ENCODE measurements around the gene OR51B4. TPM values are rescaled to one million over a fixed set of nuclear protein-coding genes. Genes with fewer than 3 reads are reported as not detected.
"Not testable (repeated sequence)": the region's sequence is repeated elsewhere in the genome, so short reads cannot be mapped to it uniquely, and the experiment has no call there.

Gene OR51B4
- polyA plus RNA-seq, 1 of the 3 experiments (the other 2 are of a cell fraction), result 0.07 TPM

DNA sequence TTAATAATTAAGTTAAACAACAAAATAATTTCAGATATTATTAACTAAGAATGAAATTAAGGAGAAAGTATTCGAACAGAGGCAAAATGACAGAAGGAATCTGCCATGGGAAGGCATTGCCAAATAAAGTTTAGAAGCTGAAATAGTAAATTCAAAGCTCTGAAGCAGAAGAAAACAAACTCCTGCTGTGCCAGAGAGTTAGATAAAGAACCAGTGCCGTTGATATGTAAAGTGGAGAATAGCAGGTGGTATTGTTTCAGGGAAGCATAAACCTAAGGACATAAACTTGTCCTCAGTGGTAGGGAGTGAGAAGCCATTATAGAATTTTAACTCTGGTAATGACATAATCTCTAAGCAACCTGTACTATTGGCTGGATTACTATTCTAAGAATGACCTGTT, 44.5 kb downstream of the OR51B4 start:
- WGBS (ENCODE audit: low lambda C conversion rate), result 1% methylated on average over 2 of the region's 2 CpGs

DNA sequence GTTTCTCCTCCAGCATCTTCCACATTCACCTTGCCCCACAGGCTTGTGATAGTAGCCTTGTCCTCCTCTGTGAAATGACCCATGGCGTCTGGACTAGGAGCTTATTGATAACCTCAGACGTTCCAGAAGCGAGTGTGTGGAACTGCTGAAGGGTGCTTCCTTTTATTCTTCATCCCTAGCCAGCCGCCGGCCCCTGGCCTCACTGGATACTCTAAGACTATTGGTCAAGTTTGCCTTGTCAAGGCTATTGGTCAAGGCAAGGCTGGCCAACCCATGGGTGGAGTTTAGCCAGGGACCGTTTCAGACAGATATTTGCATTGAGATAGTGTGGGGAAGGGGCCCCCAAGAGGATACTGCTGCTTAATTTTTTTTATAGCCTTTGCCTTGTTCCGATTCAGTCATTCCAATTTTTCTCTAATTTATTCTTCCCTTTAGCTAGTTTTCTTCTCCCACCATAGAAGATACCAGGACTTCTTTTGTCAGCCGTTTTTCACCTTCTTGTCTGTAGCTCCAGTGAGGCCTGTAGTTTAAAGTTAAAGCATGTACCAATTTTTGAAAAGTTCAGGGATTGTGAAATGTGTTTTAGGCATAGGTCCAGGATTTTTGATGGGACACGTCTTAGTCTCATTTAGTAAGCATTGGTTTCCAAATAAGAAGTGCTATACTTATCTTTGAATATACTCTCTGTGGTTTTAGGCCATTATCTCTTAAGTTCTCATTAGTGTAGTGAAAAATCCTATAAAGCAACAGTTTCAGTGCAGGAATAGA, 46.9 kb downstream of the OR51B4 start, which contains the start of gene HBG2:
Gene HBG2 (minus strand): TSS at position 136 of the 768 bp plus-strand sequence. CDS start 53 bp downstream, at position 83.
- POLR2A ChIA-PET; H3K9me2 ChIP-seq; H3K36me3 ChIP-seq (replicated peaks in 1 of 2; ENCODE audit: control insufficient read depth in 1 of 2, insufficient read depth in 2 of 2, low read length in 1 of 2); H3K27ac ChIP-seq (ENCODE audit: low read depth in 2 of 2, low read length in 1 of 2); H3F3A ChIP-seq (replicated peaks; ENCODE audit: insufficient read depth); H3K27me3 ChIP-seq (ENCODE audit: insufficient read depth); H3K9me3 ChIP-seq; DNase-seq; H3K4me2 ChIP-seq; H4K20me1 ChIP-seq (ENCODE audit: insufficient read depth); H3K4me3 ChIP-seq (ENCODE audit: low read depth in 2 of 2, low read length in 1 of 2); H3K4me1 ChIP-seq (ENCODE audit: control insufficient read depth in 1 of 2, insufficient read depth in 2 of 2, low read depth in 1 of 2, low read length in 1 of 2); H2AFZ ChIP-seq (ENCODE audit: low read depth); H3K9ac ChIP-seq; CTCF ChIA-PET; H3K79me2 ChIP-seq (ENCODE audit: insufficient read depth): not testable (repeated sequence)
- 5% methylated on average over 4 of the region's 9 CpGs for WGBS (ENCODE audit: low lambda C conversion rate)

More for the DNA sequence above, 44.5 kb downstream of the OR51B4 start:
- Histone ChIP-seq H3K36me3 (replicated peaks in 1 of 2; ENCODE audit: control insufficient read depth in 1 of 2, insufficient read depth in 2 of 2, low read length in 1 of 2) (no peaks in the 10 kb centered on the region), H4K20me1 (ENCODE audit: insufficient read depth) (no peaks in the 10 kb centered on the region), H3K4me2 (no peak overlapping the region), H3K9ac (no peak overlapping the region), H3K79me2 (ENCODE audit: insufficient read depth) (no peaks in the 10 kb centered on the region), H3F3A (replicated peaks; ENCODE audit: insufficient read depth) (no peaks in the 10 kb centered on the region), H3K4me1 (ENCODE audit: control insufficient read depth in 1 of 2, insufficient read depth in 2 of 2, low read depth in 1 of 2, low read length in 1 of 2) (no peaks in the 10 kb centered on the region), H3K27me3 (ENCODE audit: insufficient read depth) (no peaks in the 10 kb centered on the region; the same call in 1 of the 2 replicates), H2AFZ (ENCODE audit: low read depth) (no peak overlapping the region), H3K9me2 (no peaks in the 10 kb centered on the region), H3K4me3 (ENCODE audit: low read depth in 2 of 2, low read length in 1 of 2) (no peak overlapping the region), H3K9me3 (no peaks in the 10 kb centered on the region), H3K27ac (ENCODE audit: low read depth in 2 of 2, low read length in 1 of 2) (no peak overlapping the region)
- CTCF ChIA-PET, result no interaction called here
- DNase-seq, result no peak
- TF ChIP-seq, protein P1, sequence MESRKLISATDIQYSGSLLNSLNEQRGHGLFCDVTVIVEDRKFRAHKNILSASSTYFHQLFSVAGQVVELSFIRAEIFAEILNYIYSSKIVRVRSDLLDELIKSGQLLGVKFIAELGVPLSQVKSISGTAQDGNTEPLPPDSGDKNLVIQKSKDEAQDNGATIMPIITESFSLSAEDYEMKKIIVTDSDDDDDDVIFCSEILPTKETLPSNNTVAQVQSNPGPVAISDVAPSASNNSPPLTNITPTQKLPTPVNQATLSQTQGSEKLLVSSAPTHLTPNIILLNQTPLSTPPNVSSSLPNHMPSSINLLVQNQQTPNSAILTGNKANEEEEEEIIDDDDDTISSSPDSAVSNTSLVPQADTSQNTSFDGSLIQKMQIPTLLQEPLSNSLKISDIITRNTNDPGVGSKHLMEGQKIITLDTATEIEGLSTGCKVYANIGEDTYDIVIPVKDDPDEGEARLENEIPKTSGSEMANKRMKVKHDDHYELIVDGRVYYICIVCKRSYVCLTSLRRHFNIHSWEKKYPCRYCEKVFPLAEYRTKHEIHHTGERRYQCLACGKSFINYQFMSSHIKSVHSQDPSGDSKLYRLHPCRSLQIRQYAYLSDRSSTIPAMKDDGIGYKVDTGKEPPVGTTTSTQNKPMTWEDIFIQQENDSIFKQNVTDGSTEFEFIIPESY (IDR thresholded peaks at IDR 0.05; ENCODE audit: borderline replicate concordance, low read depth), result no peak
- TF ChIP-seq, protein P2, sequence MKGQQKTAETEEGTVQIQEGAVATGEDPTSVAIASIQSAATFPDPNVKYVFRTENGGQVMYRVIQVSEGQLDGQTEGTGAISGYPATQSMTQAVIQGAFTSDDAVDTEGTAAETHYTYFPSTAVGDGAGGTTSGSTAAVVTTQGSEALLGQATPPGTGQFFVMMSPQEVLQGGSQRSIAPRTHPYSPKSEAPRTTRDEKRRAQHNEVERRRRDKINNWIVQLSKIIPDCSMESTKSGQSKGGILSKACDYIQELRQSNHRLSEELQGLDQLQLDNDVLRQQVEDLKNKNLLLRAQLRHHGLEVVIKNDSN (IDR thresholded peaks at IDR 0.05; ENCODE audit: borderline replicate concordance, low read depth), result no peak
- TF ChIP-seq EZH2phosphoT487 (IDR thresholded peaks at IDR 0.05; ENCODE audit: borderline replicate concordance, low read depth), result no peak
- no peak for TF ChIP-seq GATA2 (CRISPR knock-in tag; IDR thresholded peaks at IDR 0.05)
- no peak for TF ChIP-seq TEAD4 (IDR thresholded peaks at IDR 0.05; ENCODE audit: borderline replicate concordance, insufficient read depth)
- TF ChIP-seq YY1 (IDR thresholded peaks at IDR 0.05; ENCODE audit: low read depth), result no peak
- TF ChIP-seq RCOR1 (IDR thresholded peaks at IDR 0.05; ENCODE audit: low read length), result no peak
- TF ChIP-seq, protein P3, sequence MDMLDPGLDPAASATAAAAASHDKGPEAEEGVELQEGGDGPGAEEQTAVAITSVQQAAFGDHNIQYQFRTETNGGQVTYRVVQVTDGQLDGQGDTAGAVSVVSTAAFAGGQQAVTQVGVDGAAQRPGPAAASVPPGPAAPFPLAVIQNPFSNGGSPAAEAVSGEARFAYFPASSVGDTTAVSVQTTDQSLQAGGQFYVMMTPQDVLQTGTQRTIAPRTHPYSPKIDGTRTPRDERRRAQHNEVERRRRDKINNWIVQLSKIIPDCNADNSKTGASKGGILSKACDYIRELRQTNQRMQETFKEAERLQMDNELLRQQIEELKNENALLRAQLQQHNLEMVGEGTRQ (IDR thresholded peaks at IDR 0.05; ENCODE audit: borderline replicate concordance, low read depth, low read length), result no peak
- TF ChIP-seq RAD21 (IDR thresholded peaks at IDR 0.05; ENCODE audit: low read length), result no peak
- no peak for TF ChIP-seq MAX (IDR thresholded peaks at IDR 0.05; ENCODE audit: low read depth)
- no peak for TF ChIP-seq GABPA (IDR thresholded peaks at IDR 0.05; ENCODE audit: low read depth)
- POLR2A ChIA-PET, result no interaction called here

DNA sequence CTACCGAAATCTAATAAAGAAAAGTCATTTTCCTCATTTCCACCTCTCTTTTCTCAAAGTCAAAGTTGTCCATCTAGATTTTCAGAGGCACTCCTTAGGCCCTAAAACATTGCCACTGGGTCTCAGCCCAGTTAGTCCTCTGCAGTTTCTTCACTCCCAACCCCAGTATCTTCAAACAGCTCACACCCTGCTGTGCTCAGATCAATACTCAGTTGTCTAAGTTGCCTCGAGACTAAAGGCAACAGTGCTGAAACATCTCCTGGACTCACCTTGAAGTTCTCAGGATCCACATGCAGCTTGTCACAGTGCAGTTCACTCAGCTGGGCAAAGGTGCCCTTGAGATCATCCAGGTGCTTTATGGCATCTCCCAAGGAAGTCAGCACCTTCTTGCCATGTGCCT, 47.7 kb downstream of the OR51B4 start:
- H3K27me3 ChIP-seq (ENCODE audit: insufficient read depth); H3K4me3 ChIP-seq (ENCODE audit: low read depth in 2 of 2, low read length in 1 of 2); H3K4me2 ChIP-seq; DNase-seq; H3K9me3 ChIP-seq; H2AFZ ChIP-seq (ENCODE audit: low read depth); H3K79me2 ChIP-seq (ENCODE audit: insufficient read depth); H3K27ac ChIP-seq (ENCODE audit: low read depth in 2 of 2, low read length in 1 of 2); H3K9ac ChIP-seq; H3K4me1 ChIP-seq (ENCODE audit: control insufficient read depth in 1 of 2, insufficient read depth in 2 of 2, low read depth in 1 of 2, low read length in 1 of 2); H3F3A ChIP-seq (replicated peaks; ENCODE audit: insufficient read depth); H3K36me3 ChIP-seq (replicated peaks in 1 of 2; ENCODE audit: control insufficient read depth in 1 of 2, insufficient read depth in 2 of 2, low read length in 1 of 2); CTCF ChIA-PET; H3K9me2 ChIP-seq; POLR2A ChIA-PET; H4K20me1 ChIP-seq (ENCODE audit: insufficient read depth): not testable (repeated sequence)
- WGBS (ENCODE audit: low lambda C conversion rate), result 4% methylated on average over 2 of the region's 2 CpGs

GRCh38 chr11:5253440-5253839, 48.3 kb downstream of the OR51B4 start:
- H3K4me3 ChIP-seq (ENCODE audit: low read depth in 2 of 2, low read length in 1 of 2); H3K36me3 ChIP-seq (replicated peaks in 1 of 2; ENCODE audit: control insufficient read depth in 1 of 2, insufficient read depth in 2 of 2, low read length in 1 of 2); CTCF ChIA-PET; H3K9me3 ChIP-seq; H3K4me2 ChIP-seq; H3K9me2 ChIP-seq; H3K9ac ChIP-seq; H4K20me1 ChIP-seq (ENCODE audit: insufficient read depth); DNase-seq; H3K27me3 ChIP-seq (ENCODE audit: insufficient read depth); H3K79me2 ChIP-seq (ENCODE audit: insufficient read depth); POLR2A ChIA-PET; H2AFZ ChIP-seq (ENCODE audit: low read depth); H3K4me1 ChIP-seq (ENCODE audit: control insufficient read depth in 1 of 2, insufficient read depth in 2 of 2, low read depth in 1 of 2, low read length in 1 of 2); H3K27ac ChIP-seq (ENCODE audit: low read depth in 2 of 2, low read length in 1 of 2); H3F3A ChIP-seq (replicated peaks; ENCODE audit: insufficient read depth): not testable (repeated sequence)
- 18% methylated on average over 5 of the region's 5 CpGs for WGBS (ENCODE audit: low lambda C conversion rate)
